SKM-1 treated with dmso at 0.1 percent for 144 hours (cell line): ENCODE data around the gene BPIFB4.
A peak's percentile ranks its signal among the peaks of the same experiment; 100 is the strongest.
"Not testable (repeated sequence)": the region's sequence is repeated elsewhere in the genome, so short reads cannot be mapped to it uniquely, and the experiment has no call there.

ENCODE experiments used
- DNase-seq: peaks from one replicate; lab custom pipeline; 2025; ENCODE audit not compliant: unreplicated experiment; lab: John Stamatoyannopoulos, UW

Gene BPIFB4

GRCh38 chr20:33084722-33085121 is 5.3 kb downstream of the BPIFB4 start:
- DNase-seq: no peak

- DNase-seq: no peak
Observed at GRCh38 chr20:33086052-33086722, 6.7 kb downstream of the BPIFB4 start.

- DNase-seq: no peak
Observed at GRCh38 chr20:33091147-33091546, 11.7 kb downstream of the BPIFB4 start.

DNA sequence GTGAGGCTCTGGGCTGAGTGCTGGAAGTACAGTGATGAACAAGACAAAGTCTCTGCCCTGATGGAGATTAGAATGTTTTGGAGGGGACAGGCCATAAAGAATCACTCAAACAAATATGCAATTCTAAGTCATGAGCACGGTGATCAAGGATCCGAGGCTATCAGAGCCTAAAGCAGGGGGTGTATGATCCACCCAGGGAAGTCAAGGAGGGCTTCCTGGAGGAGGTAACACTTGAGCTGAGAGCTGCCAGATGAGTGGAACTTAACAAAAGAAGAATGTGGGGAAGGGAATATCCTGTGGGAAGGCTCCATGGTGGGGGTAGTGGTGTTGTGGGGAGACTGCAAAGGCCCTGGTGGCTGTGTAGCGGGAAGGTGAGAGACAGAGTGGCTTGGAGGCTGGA is 12.2 kb downstream of the BPIFB4 start:
- DNase-seq: no peak

GRCh38 chr20:33092361-33092760 is 12.9 kb downstream of the BPIFB4 start:
- no peak for DNase-seq

DNA sequence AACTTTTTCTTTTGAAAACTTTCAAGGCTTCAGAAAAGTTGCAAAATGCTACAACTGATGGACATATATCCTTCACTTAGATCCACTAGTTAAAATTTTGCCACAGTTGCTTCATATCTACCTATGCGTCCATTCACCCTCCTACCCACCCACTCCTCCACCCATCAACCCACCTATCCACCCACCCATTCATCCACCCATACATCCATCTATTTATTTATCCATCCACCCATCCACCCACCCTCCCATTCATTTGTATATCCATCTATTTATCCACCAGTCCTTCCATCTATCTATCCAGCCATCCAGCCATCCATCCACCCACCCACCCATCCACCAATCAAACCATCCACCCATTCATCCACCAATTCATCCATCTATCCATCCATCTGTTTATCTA is 13.6 kb downstream of the BPIFB4 start:
- DNase-seq: no peak

DNA sequence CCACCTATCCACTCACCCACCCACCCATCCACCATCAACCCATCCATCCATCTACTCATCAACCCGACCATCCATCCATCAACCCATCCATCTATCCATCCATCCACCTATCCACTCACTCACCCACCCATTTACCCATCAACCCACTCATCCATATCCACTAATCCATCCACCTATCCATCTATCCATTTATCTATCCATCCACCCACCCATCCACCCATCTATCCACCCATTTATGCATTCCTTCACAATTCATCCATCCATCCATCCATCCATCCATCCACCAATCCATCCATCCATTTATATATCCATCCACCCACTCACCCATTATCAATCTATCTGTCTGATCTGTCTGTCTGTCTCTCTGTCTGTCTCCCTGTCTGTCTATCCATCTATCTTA is 14.1 kb downstream of the BPIFB4 start:
- DNase-seq: no peak

- DNase-seq: no peak
Observed at GRCh38 chr20:33095249-33095648, 15.8 kb downstream of the BPIFB4 start.

DNA sequence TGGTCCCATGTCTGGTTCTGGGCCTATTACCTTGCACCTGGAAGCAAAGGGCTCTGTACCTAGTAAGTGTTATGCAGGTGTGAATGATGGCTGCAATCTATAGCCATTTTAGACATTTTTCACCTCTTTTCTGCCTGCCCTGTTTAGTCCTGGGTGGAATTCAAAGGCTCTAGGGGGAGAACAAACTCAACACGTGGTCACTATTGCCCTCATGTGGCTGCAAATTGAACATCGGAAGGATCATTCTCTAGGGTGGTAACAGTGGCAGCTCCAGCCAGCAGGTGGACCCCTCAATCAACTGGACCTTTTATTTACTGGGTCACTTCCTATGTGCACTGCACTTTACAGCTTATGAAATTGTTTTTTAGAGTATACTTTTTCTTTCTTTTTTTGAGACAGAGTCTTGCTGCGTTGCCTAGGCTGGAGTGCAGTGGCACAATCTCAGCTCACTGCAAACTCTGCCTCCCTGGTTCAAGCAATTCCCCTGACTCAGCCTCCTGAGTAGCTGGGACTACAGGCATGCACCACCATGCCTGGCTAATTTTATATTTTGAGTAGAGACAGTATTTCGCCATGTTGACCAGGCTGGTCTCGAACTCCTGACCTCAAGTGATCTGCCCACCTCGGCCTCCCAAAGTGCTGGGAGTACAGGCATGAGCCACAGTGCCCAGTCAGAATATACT is 16.6 kb downstream of the BPIFB4 start:
- peak; percentile 57 for DNase-seq

DNA sequence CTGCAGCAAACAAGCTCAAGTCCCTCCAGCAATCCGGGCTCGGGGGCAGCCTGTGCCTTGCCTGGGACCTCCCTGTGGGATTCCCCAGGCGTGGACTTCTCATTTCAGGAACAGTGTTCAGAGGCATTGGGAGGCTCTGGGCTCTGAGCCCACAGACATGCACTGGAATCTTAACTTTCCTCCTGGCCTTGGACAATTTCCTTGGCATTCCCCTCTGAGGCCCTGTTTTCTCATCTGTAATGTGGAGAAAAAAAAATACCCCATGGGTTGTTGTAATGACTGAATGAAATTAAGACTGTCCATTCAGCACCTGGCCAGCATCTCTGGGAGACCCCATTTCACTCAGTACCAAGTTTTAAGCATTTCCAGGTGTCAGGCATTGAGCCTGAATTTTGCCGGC is 17.6 kb downstream of the BPIFB4 start:
- no peak for DNase-seq

DNA sequence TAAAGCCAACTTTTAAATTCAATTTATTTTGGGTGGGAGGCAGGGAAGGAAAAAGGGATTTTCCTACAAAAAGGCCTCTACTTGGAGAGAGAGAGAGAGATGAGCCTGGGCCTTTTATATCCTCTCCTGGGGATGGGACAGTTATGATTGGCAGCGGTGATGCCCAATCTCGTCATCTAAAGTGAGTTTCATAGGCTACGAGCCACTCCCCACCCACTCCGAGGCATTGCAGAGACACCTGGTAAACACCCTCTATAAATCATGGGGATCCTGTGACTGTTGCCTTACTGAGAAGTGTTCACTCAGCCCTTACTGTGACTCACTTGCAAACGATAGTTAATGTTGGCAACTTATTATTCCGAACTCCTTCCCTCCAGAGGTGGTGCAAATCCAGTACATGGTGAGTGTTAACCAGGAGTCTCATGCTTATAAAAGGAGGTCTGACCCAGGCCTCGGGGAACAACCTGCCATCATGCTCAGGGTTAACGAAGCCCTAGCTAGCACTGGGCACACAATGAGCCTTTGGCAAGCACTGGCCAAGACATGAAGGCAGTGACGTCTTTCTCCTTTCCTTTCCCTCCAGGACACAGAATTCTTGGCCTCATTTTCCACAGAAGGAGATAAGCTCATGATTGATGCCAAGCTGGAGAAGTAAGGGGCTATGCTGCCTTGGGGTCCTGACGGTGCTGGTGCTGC is 20.5 kb downstream of the BPIFB4 start:
- no peak for DNase-seq

DNA sequence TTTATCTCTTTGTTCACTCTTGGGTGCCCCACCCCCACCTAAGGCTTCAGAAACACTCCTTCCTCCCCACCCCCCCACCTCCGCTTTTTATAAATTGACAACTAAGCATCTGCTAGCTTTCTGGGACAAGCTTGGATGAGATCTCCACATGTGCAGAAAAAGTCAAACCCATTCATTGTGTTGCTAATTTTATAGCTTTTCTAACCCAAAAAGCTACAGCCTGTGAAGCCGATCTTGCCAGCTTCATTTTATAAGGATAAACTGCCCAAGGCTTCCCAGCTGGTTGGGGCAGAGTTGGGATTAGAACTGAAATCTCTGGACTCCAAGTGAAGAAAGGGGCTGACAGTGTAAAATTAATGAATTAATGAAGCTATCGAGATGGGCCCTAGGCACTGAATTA is 24.1 kb downstream of the BPIFB4 start:
- DNase-seq: no peak

DNA sequence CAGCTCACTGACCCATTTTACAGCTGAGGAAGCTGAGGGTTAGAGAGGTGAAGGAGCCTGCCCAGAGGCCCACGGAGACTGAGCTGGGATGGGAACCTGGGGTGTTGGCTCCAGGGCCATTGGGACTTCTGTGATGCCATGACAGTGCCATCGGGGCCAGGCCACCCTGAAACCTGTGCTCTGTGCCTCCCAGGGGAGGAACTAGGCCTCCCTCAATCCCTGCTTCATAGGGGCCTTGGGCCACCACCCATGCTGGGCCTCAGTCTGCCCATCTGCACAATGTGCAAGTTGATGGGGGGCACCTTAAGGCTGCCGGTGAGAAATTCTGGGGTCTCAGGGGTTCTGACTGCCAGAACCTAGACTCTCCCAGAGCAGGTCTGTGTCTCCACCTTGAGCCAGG is 24.9 kb downstream of the BPIFB4 start:
- DNase-seq: no peak

DNA sequence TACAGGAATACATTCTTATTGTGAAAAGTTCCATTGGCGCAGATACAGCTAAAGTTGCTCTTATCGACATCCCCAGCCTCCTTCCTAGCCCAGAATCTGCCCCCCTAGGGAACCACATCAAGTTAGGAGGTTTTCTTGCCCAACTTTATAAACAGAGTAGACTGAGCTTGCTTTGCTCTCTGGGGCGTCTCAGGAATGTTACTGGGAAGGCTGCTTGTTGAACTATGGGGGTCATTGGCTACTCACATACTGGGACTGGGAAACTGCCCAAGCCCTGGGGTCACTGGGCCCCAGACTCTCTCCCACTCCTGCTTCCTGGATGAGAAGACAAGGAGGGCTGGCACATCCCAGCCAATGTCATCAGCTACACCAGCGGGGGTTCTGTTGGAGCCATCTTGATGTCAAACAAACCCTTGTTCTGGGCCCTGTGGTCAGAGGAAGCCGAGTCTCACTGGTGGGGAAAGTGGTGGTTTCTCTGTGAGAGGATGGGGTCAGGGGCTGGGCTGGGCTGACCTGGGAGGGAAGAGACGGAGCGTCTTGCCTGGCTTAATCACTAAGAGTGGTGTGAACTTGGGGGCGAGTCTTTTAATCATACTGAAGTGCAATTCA is 26.0 kb downstream of the BPIFB4 start:
- DNase-seq: no peak

GRCh38 chr20:33106058-33106620 is 26.7 kb downstream of the BPIFB4 start:
- not testable (repeated sequence) for DNase-seq

- no peak for DNase-seq
Observed at GRCh38 chr20:33108661-33109060, 29.2 kb downstream of the BPIFB4 start.

DNA sequence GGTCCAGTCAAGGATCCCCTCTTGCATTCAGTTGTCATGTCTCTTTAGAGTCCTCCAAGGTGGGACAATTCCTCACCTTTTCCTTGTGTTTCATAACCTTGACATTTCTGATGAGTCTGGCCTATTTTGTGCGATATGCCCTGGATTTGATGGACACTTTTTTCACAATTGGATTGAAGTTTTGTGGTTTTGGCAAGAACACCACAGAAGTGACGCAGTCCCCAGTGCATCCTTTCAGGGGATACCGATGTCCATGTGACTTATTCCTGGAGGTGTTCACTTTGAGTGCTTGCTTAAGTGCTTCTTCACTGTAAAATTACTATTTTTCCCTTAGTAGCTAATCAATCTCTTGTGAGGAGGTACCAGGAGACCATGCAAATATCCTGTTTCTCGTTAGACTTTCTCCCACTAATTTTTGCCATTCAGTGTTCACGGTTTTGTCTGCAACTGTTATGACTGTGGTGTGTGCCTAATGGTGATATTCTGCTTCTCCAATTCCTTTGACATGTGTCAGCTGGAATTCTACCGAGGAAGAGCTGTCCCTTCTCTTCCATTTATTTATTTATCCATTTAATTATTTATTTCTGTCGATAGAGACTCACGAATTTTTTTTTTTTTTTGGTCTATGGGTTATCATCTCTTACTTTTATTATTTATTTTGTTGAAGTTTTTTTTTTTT is 30.8 kb downstream of the BPIFB4 start:
- no peak for DNase-seq

GRCh38 chr20:33111306-33111705 is 31.9 kb downstream of the BPIFB4 start:
- DNase-seq: no peak

- no peak for DNase-seq
Observed at GRCh38 chr20:33112547-33113386, 33.3 kb downstream of the BPIFB4 start.

- DNase-seq: no peak
Observed at GRCh38 chr20:33113387-33113908, 34.0 kb downstream of the BPIFB4 start.
